Purkinje cell (primary cell): ENCODE data around the gene UNC119. TPM values are rescaled to one million over a fixed set of nuclear protein-coding genes. Genes with fewer than 3 reads are reported as not detected.

ENCODE experiments used
- polyA plus RNA-seq: library from polyadenylated mRNA; unstranded; fragments of >200 nt; fragmentation: Nextera tagmentation; gene quantifications from 2 replicates; pipeline ENCODE4 v1.2.1, GENCODE V29; 2014

UNC119 gene
- polyA plus RNA-seq: 12.3 and 30.0 TPM in 2 replicates

GRCh38 chr17:28552176-28552999 lies at the start of gene UNC119:
UNC119 (minus strand) TSS chr17:28552624; CDS start chr17:28552557, 67 bp downstream.

GRCh38 chr17:28598799-28599310 lies 46.4 kb upstream of the UNC119 start, which contains the start of gene SPAG5:
SPAG5 (minus strand) TSS chr17:28599025; CDS start chr17:28598946, 79 bp downstream.

GRCh38 chr17:28576758-28577465 lies 24.5 kb upstream of the UNC119 start, which contains the start of gene ALDOC:
ALDOC (minus strand) TSS chr17:28576895; CDS start chr17:28575532, 1,363 bp downstream.

GRCh38 chr17:28571361-28572122 lies 19.1 kb upstream of the UNC119 start, which contains the start of gene PIGS:
PIGS (minus strand) TSS chr17:28571524; CDS start chr17:28571496, 28 bp downstream.

GRCh38 chr17:28505986-28506665 lies 46.3 kb downstream of the UNC119 start, which contains the start of gene FOXN1:
FOXN1 (plus strand) TSS chr17:28506348; CDS start chr17:28523970, 17,622 bp downstream.

Other genes with a start within 250 kb of the UNC119 start
- gene TMEM97, start 233.4 kb downstream of the UNC119 start, polyA plus RNA-seq: 27.8 and 29.2 TPM in 2 replicates
- 58.0 and 84.5 TPM in 2 replicates for gene IFT20, start 217.2 kb downstream of the UNC119 start, polyA plus RNA-seq
- gene TNFAIP1, start 216.9 kb downstream of the UNC119 start, polyA plus RNA-seq: 9.6 and 14.1 TPM in 2 replicates
- 15.2 and 17.8 TPM in 2 replicates for gene POLDIP2, start 195.1 kb downstream of the UNC119 start, polyA plus RNA-seq
- not detected in 2 replicates for gene SEBOX, start 187.4 kb downstream of the UNC119 start, polyA plus RNA-seq
- gene VTN, start 182.3 kb downstream of the UNC119 start, polyA plus RNA-seq: not detected in 2 replicates
- gene SARM1, start 180.9 kb downstream of the UNC119 start, polyA plus RNA-seq: 0.22 and 3.2 TPM in 2 replicates
- 6.7 and 17.2 TPM in 2 replicates for gene SLC46A1, start 146.4 kb downstream of the UNC119 start, polyA plus RNA-seq
- not detected in 2 replicates for gene SLC13A2, start 79.0 kb downstream of the UNC119 start, polyA plus RNA-seq
- gene FOXN1, start 46.3 kb downstream of the UNC119 start, polyA plus RNA-seq: not detected in 2 replicates
- gene PIGS, start 18.9 kb upstream of the UNC119 start, polyA plus RNA-seq: 60.9 and 88.9 TPM in 2 replicates
- 19,909 and 22,599 TPM in 2 replicates for gene ALDOC, start 24.3 kb upstream of the UNC119 start, polyA plus RNA-seq
- gene SPAG5, start 46.4 kb upstream of the UNC119 start, polyA plus RNA-seq: 202 and 262 TPM in 2 replicates
- gene RSKR, start 61.6 kb upstream of the UNC119 start, polyA plus RNA-seq: 9.8 and 10.9 TPM in 2 replicates
- gene BLTP2, start 92.5 kb upstream of the UNC119 start, polyA plus RNA-seq: 4.0 and 4.4 TPM in 2 replicates
- 174 and 197 TPM in 2 replicates for gene SDF2, start 109.3 kb upstream of the UNC119 start, polyA plus RNA-seq
- gene SUPT6H, start 109.6 kb upstream of the UNC119 start, polyA plus RNA-seq: 17.7 and 23.4 TPM in 2 replicates
- 0.74 and 1.7 TPM in 2 replicates for gene PROCA1, start 159.3 kb upstream of the UNC119 start, polyA plus RNA-seq
- 4.9 and 7.8 TPM in 2 replicates for gene RAB34, start 165.2 kb upstream of the UNC119 start, polyA plus RNA-seq
- gene RPL23A, start 167.4 kb upstream of the UNC119 start, polyA plus RNA-seq: 1,067 and 1,205 TPM in 2 replicates
- 3.3 and 3.5 TPM in 2 replicates for gene TLCD1, start 173.6 kb upstream of the UNC119 start, polyA plus RNA-seq
- 2.3 TPM in 1 of 2 replicates, not detected in the other for gene NEK8, start 176.2 kb upstream of the UNC119 start, polyA plus RNA-seq
- 0.57 TPM in 1 of 2 replicates, not detected in the other for gene TRAF4, start 191.4 kb upstream of the UNC119 start, polyA plus RNA-seq